ENCODE measurements around the gene SSBP2.

- TF ChIP-seq CTCF (IDR thresholded peaks at IDR 0.05; ENCODE audit: borderline replicate concordance, extremely low read depth, low read length, poor library complexity, severe bottlenecking) (no peak), EZH2 (IDR thresholded peaks at IDR 0.05; ENCODE audit: borderline replicate concordance, low read depth, low read length, severe bottlenecking) (no peak)
Measured at GRCh38 chr5:81505672-81506071, 245.2 kb downstream of the SSBP2 start.
